Midbrain (tissue), 1 donor: ENCODE results near the gene KIAA1755.

Source experiments
- DNase-seq: peaks from one replicate; lab custom pipeline; 2025; lab: John Stamatoyannopoulos, UW

KIAA1755 gene

GRCh38 chr20:38241201-38241600, 19.3 kb downstream of the KIAA1755 start:
- DNase-seq, result no peak

GRCh38 chr20:38239441-38239840, 21.1 kb downstream of the KIAA1755 start:
- DNase-seq, result no peak

- no peak for DNase-seq
These were observed 21.7 kb downstream of the KIAA1755 start for GRCh38 chr20:38238829-38239228.

GRCh38 chr20:38237381-38237780, 23.2 kb downstream of the KIAA1755 start:
- no peak for DNase-seq

- no peak for DNase-seq
These were observed 28.9 kb downstream of the KIAA1755 start for GRCh38 chr20:38231531-38232121.

- no peak for DNase-seq
These were observed 29.5 kb downstream of the KIAA1755 start for GRCh38 chr20:38230957-38231526.

GRCh38 chr20:38230253-38230551, 30.3 kb downstream of the KIAA1755 start:
- DNase-seq, result no peak

- DNase-seq, result no peak
These were observed 30.9 kb downstream of the KIAA1755 start for GRCh38 chr20:38229376-38230252.

GRCh38 chr20:38228436-38228835, 32.1 kb downstream of the KIAA1755 start:
- DNase-seq, result no peak

GRCh38 chr20:38227420-38228360, 32.8 kb downstream of the KIAA1755 start:
- no peak for DNase-seq

GRCh38 chr20:38226553-38226952, 34.0 kb downstream of the KIAA1755 start:
- DNase-seq, result no peak

- no peak for DNase-seq
These were observed 34.7 kb downstream of the KIAA1755 start for GRCh38 chr20:38225900-38226263.

- DNase-seq, result no peak
These were observed 35.2 kb downstream of the KIAA1755 start for GRCh38 chr20:38225240-38225899.

- DNase-seq, result no peak
These were observed 36.0 kb downstream of the KIAA1755 start for GRCh38 chr20:38224531-38224930.

- no peak for DNase-seq
These were observed 36.8 kb downstream of the KIAA1755 start for GRCh38 chr20:38223743-38224100.

GRCh38 chr20:38222923-38223742, 37.4 kb downstream of the KIAA1755 start:
- no peak for DNase-seq

GRCh38 chr20:38222231-38222922, 38.2 kb downstream of the KIAA1755 start:
- peak; percentile 39 for DNase-seq

GRCh38 chr20:38221119-38221589, 39.4 kb downstream of the KIAA1755 start:
- DNase-seq, result peak; percentile 45

- no peak for DNase-seq
These were observed 39.9 kb downstream of the KIAA1755 start for GRCh38 chr20:38220587-38221118.
